HepG2 (cell line): ENCODE results near the gene NYAP2.

Experiments used
- CBFB ChIP-seq: sonication (generic); formaldehyde crosslinking; IDR thresholded peaks from 2 replicates; pipeline ENCODE4 v1.4.0; 2020; ENCODE audit warnings: missing genetic modification reagents
- DPF2 ChIP-seq: sonication (generic); formaldehyde crosslinking; IDR thresholded peaks from 2 replicates; pipeline ENCODE4 v1.4.0; 2020; ENCODE audit warnings: mild to moderate bottlenecking, low read depth, missing genetic modification reagents, borderline replicate concordance
- EP300 ChIP-seq, 3 experiments: sonication (generic) in 1 of 3; formaldehyde crosslinking in 1 of 3; IDR thresholded peaks; 2 replicates each; pipeline versions ENCODE4 v1.5.1 to v1.6.1; 2011 to 2020; ENCODE audit warnings: low read depth in 2 of 3, low read length in 2 of 3, borderline replicate concordance in 1 of 3, improper control_type of control experiment in 1 of 3, mild to moderate bottlenecking in 1 of 3, missing genetic modification reagents in 1 of 3, moderate library complexity in 1 of 3
- NFE2L2 ChIP-seq: fragments of 150-350 bp; IDR thresholded peaks from 2 replicates; pipeline ENCODE4 v1.6.1; 2014; ENCODE audit warnings: low read length
- SIN3B ChIP-seq: fragments of 150-350 bp; IDR thresholded peaks from 2 replicates; pipeline ENCODE4 v1.6.1; 2014; ENCODE audit warnings: low read length
- TAF1 ChIP-seq: sonication (generic); formaldehyde crosslinking; IDR thresholded peaks from 2 replicates; pipeline ENCODE4 v1.4.0; 2020; ENCODE audit warnings: missing genetic modification reagents
- ZBTB7A ChIP-seq: sonication (generic); formaldehyde crosslinking; IDR thresholded peaks from 2 replicates; pipeline ENCODE4 v1.8.0; 2022; ENCODE audit warnings: mild to moderate bottlenecking, missing genetic modification reagents
- ZFP36 ChIP-seq: fragments of 150-350 bp; IDR thresholded peaks from 2 replicates; pipeline ENCODE4 v1.6.1; 2018; ENCODE audit warnings: borderline replicate concordance, low read length, low read depth; ENCODE audit not compliant: partially characterized antibody
- ZNF275 ChIP-seq: sonication (generic); formaldehyde crosslinking; IDR thresholded peaks from 2 replicates; pipeline ENCODE4 v1.8.0; 2022; ENCODE audit warnings: missing genetic modification reagents, mild to moderate bottlenecking, inconsistent platforms, borderline replicate concordance
- ZNF280B ChIP-seq: sonication (generic); formaldehyde crosslinking; IDR thresholded peaks from 2 replicates; pipeline ENCODE4 v1.5.0; 2020; ENCODE audit warnings: missing genetic modification reagents, mild to moderate bottlenecking, borderline replicate concordance
- ZNF609 ChIP-seq: sonication (generic); formaldehyde crosslinking; IDR thresholded peaks from 2 replicates; pipeline ENCODE4 v1.4.0; 2020; ENCODE audit warnings: mild to moderate bottlenecking, missing genetic modification reagents, borderline replicate concordance

- TF ChIP-seq ZNF609 (CRISPR knock-in tag) (no peak), TAF1 (no peak), DPF2 (CRISPR knock-in tag) (no peak), EP300 (IDR thresholded peaks at IDR 0.05; ENCODE audit: low read depth in 2 of 2, low read length in 2 of 2) (no peak), EP300 (CRISPR knock-in tag; IDR thresholded peaks at IDR 0.05; ENCODE audit: borderline replicate concordance) (no peak), NFE2L2 (no peak), ZBTB7A (no peak), ZFP36 (no peak), SIN3B (no peak), CBFB (CRISPR knock-in tag) (no peak), ZNF275 (CRISPR knock-in tag) (no peak), ZNF280B (CRISPR knock-in tag) (no peak)
These were observed 208.6 kb downstream of the NYAP2 start for GRCh38 chr2:225608136-225608535.
